CD14-positive monocyte (primary cell): ENCODE measurements around the gene ZYX. TPM values are rescaled to one million over a fixed set of nuclear protein-coding genes. Genes with fewer than 3 reads are reported as not detected.

Experiments used
- DNase-seq, 3 donors: peaks; one replicate each; pipeline ENCODE4 v3.0.0-alpha.2; 2011 to 2022
- H2AFZ ChIP-seq: 2 replicates; pipeline ENCODE4 v1.6.0; 2012; ENCODE audit warnings: mild to moderate bottlenecking, low read depth, low read length, inconsistent platforms; ENCODE audit not compliant: insufficient read depth, poor library complexity, severe bottlenecking
- H3K27ac ChIP-seq, 2 donors: 1 replicate in 1 of 2; 2 replicates in 1 of 2; pipeline ENCODE4 v1.5.1; 2012 to 2013; ENCODE audit warnings: low read length in 2 of 2, control low read depth in 1 of 2, inconsistent platforms in 1 of 2, low read depth in 1 of 2, mild to moderate bottlenecking in 1 of 2
- H3K27me3 ChIP-seq, 2 donors: one replicate each; pipeline versions ENCODE4 v1.6.0 to v1.6.1; 2011 to 2013; ENCODE audit warnings: low read length in 2 of 2; ENCODE audit not compliant: control insufficient read depth in 2 of 2, insufficient read depth in 2 of 2
- H3K36me3 ChIP-seq, 2 donors: replicated peaks in 1 of 2; 1 replicate in 1 of 2; 2 replicates in 1 of 2; pipeline versions ENCODE4 v1.5.1 to v1.6.1; 2012 to 2013; ENCODE audit warnings: low read length in 2 of 2, control low read depth in 1 of 2, inconsistent platforms in 1 of 2, mild to moderate bottlenecking in 1 of 2; ENCODE audit not compliant: insufficient read depth in 2 of 2, control insufficient read depth in 1 of 2
- H3K4me1 ChIP-seq, 2 donors: 1 replicate in 1 of 2; 2 replicates in 1 of 2; pipeline versions ENCODE4 v1.5.1 to v1.6.1; 2012 to 2013; ENCODE audit warnings: low read length in 2 of 2, control low read depth in 1 of 2, inconsistent platforms in 1 of 2, mild to moderate bottlenecking in 1 of 2, moderate library complexity in 1 of 2; ENCODE audit not compliant: insufficient read depth in 2 of 2, control insufficient read depth in 1 of 2
- H3K4me2 ChIP-seq: replicated peaks from 2 replicates; pipeline ENCODE3; 2012; ENCODE audit warnings: low read length, moderate library complexity, mild to moderate bottlenecking; ENCODE audit not compliant: poor library complexity, severe bottlenecking; ENCODE audit errors: extremely low read depth
- H3K4me3 ChIP-seq, 3 experiments: fragments of 200-600 bp in 1 of 3; sonication (generic) in 1 of 3; replicated peaks in 1 of 3; 1 replicate in 2 of 3; 2 replicates in 1 of 3; pipeline ENCODE4 v1.5.1; 2011 to 2013; ENCODE audit warnings: low read length in 3 of 3, mild to moderate bottlenecking in 3 of 3, control low read depth in 2 of 3, low read depth in 2 of 3, inconsistent platforms in 1 of 3, moderate library complexity in 1 of 3
- H3K79me2 ChIP-seq: 2 replicates; pipeline ENCODE4 v1.6.0; 2012; ENCODE audit warnings: mild to moderate bottlenecking, control low read depth, inconsistent platforms, low read length, moderate library complexity; ENCODE audit not compliant: insufficient read depth
- H3K9ac ChIP-seq: 2 replicates; pipeline ENCODE4 v1.6.0; 2017; ENCODE audit warnings: low read length, mild to moderate bottlenecking; ENCODE audit not compliant: insufficient read depth, poor library complexity, severe bottlenecking
- H3K9me3 ChIP-seq, 2 donors: replicated peaks in 1 of 2; 1 replicate in 1 of 2; 2 replicates in 1 of 2; pipeline versions ENCODE4 v1.5.1 to v1.6.1; 2012 to 2013; ENCODE audit warnings: low read length in 2 of 2, control low read depth in 1 of 2; ENCODE audit not compliant: control insufficient read depth in 1 of 2, insufficient read depth in 1 of 2
- H4K20me1 ChIP-seq: 2 replicates; pipeline ENCODE4 v1.6.0; 2012; ENCODE audit warnings: mild to moderate bottlenecking, low read length, control low read depth, moderate library complexity; ENCODE audit not compliant: insufficient read depth
- H3K27ac Mint-ChIP-seq, 7 donors: one replicate each; pipeline ENCODE4 v1.8.0; 2020; ENCODE audit warnings: mild to moderate bottlenecking in 7 of 7, mixed read lengths in 7 of 7, moderate library complexity in 6 of 7, inconsistent platforms in 2 of 7
- H3K27me3 Mint-ChIP-seq, 3 donors: one replicate each; pipeline ENCODE4 v1.8.0; 2021 to 2022; ENCODE audit warnings: low read depth in 3 of 3, mild to moderate bottlenecking in 3 of 3, mixed read lengths in 3 of 3, moderate library complexity in 3 of 3, inconsistent platforms in 1 of 3
- H3K36me3 Mint-ChIP-seq, 2 donors: one replicate each; pipeline ENCODE4 v1.8.0; 2020; ENCODE audit warnings: mixed read lengths in 2 of 2, inconsistent platforms in 1 of 2, mild to moderate bottlenecking in 1 of 2
- H3K4me1 Mint-ChIP-seq: one replicate; pipeline ENCODE4 v1.8.0; 2020; ENCODE audit warnings: mild to moderate bottlenecking, mixed read lengths
- H3K4me3 Mint-ChIP-seq, 2 donors: one replicate each; pipeline ENCODE4 v1.8.0; 2020; ENCODE audit warnings: mild to moderate bottlenecking in 2 of 2, mixed read lengths in 2 of 2, moderate library complexity in 1 of 2
- H3K9me3 Mint-ChIP-seq, 7 donors: one replicate each; pipeline ENCODE4 v1.8.0; 2020 to 2022; ENCODE audit warnings: mixed read lengths in 7 of 7, mild to moderate bottlenecking in 6 of 7, moderate library complexity in 6 of 7, inconsistent platforms in 2 of 7
- CTCF ChIP-seq: fragments of 200-600 bp; IDR thresholded peaks from one replicate; pipeline ENCODE4 v1.8.0; 2022; ENCODE audit warnings: antibody characterized with exemption, mild to moderate bottlenecking
- WGBS: methylation state at CpG from one replicate; pipeline ENCODE4 v1.1.5; 2013; ENCODE audit warnings: missing lambda C conversion rate; ENCODE audit not compliant: insufficient coverage; 5-methylcytosine and 5-hydroxymethylcytosine counted together
- intact Hi-C, 2 donors: fragments of 100-400 bp; cut with micrococcal nuclease; formaldehyde crosslinking; loops; one replicate each; pipeline versions ENCODE4 v1.15.0 to v1.15.1; 2023
- polyA plus RNA-seq, 3 donors: library from polyadenylated mRNA; depleted of rRNA in 1 of 3; unstranded in 2 of 3; stranded (reverse) in 1 of 3; fragments of 300-500 nt in 2 of 3; fragments of >200 nt in 1 of 3; fragmentation: Illumina TruSeq in 2 of 3; gene quantifications; 1 replicate in 2 of 3; 2 replicates in 1 of 3; pipeline ENCODE4 v1.2.3, GENCODE V29; 2012 to 2021

The ZYX gene
- polyA plus RNA-seq, 3 donors, result 198 to 417 (median 331) TPM

- H3K27ac ChIP-seq, result no peak overlapping the region
- Mint-ChIP-seq H3K27me3 (peaks cover 18 to 30% (median 28%) of the 10 kb centered on the region in 3 donors), H3K4me3 (no peak overlapping the region), H3K36me3 (peaks cover 3 to 5% of the 10 kb centered on the region in 2 donors), H3K4me1 (peaks cover 19% of the 10 kb centered on the region), H3K27ac (no peak overlapping the region), H3K9me3 (peaks cover 0 to 5% (median 1%) of the 10 kb centered on the region in 7 donors)
- H3K79me2 ChIP-seq, result no peaks in the 10 kb centered on the region
- H3K4me1 ChIP-seq, result peaks cover 20 to 21% of the 10 kb centered on the region in 2 donors
- intact Hi-C loops, result loop anchor here in 1 of 2 donors (10.0 kb wide), 1 partner anchor 46 kb away; no protein-coding TSS in a partner anchor
- no peak for DNase-seq
- TF ChIP-seq CTCF, result no peak
- H3K27me3 ChIP-seq, result peaks cover 17 to 24% of the 10 kb centered on the region in 2 donors
- H2AFZ ChIP-seq, result no peak overlapping the region
- H3K9me3 ChIP-seq, result no peaks in the 10 kb centered on the region
- no peaks in the 10 kb centered on the region for H3K36me3 ChIP-seq
- H3K4me3 ChIP-seq, result no peak overlapping the region
- WGBS, result no CpG with 5 or more reads among the region's 1 CpG
- H4K20me1 ChIP-seq, result no peaks in the 10 kb centered on the region
- no peak overlapping the region for H3K4me2 ChIP-seq
- H3K9ac ChIP-seq, result no peak overlapping the region
Observed at GRCh38 chr7:143368387-143368786, 12.8 kb upstream of the ZYX start.

GRCh38 chr7:143369678-143370651, 11.2 kb upstream of the ZYX start:
- Histone ChIP-seq H3K4me2 (no peak overlapping the region), H3K4me3 (no peak overlapping the region), H3K36me3 (no peaks in the 10 kb centered on the region), H4K20me1 (no peaks in the 10 kb centered on the region), H3K9me3 (no peaks in the 10 kb centered on the region), H3K27ac (no peak overlapping the region), H3K79me2 (peaks cover 6% of the 10 kb centered on the region), H3K27me3 (peaks cover 2 to 8% of the 10 kb centered on the region in 2 donors), H2AFZ (no peak overlapping the region), H3K4me1 (peaks cover 35 to 37% of the 10 kb centered on the region in 2 donors), H3K9ac (no peak overlapping the region)
- Mint-ChIP-seq H3K4me3 (no peak overlapping the region), H3K27me3 (peaks cover 2 to 15% (median 13%) of the 10 kb centered on the region in 3 donors), H3K36me3 (peaks cover 0 to 4% of the 10 kb centered on the region in 2 donors), H3K9me3 (peaks cover 0 to 3% (median 0%) of the 10 kb centered on the region in 7 donors), H3K27ac (peak overlapping the region in 1 of 7 donors; percentile 63), H3K4me1 (peaks cover 35% of the 10 kb centered on the region)
- no peak for TF ChIP-seq CTCF
- WGBS, result 75% methylated on average over 2 of the region's 12 CpGs
- intact Hi-C loops, result loop anchor here (10.0 kb wide), 2 partner anchors 45 to 85 kb away; partner anchors contain the start of genes CASP2 (in 1 of the 2) and TMEM139 (in 1 of the 2)
- no peak for DNase-seq
